ENCODE results near the gene PPIL6. TPM values are rescaled to one million over a fixed set of nuclear protein-coding genes. Genes with fewer than 3 reads are reported as not detected.
A peak's percentile ranks its signal among the peaks of the same experiment; 100 is the strongest.

The PPIL6 gene
- total RNA-seq, result 1 to 10 TPM; 1.2 to 1.9 TPM
- long read RNA-seq, donor 1, result 0 reads
- long read RNA-seq, donor 2, partial matches to known transcripts, result 0 of 7 reads
- long read RNA-seq, donor 2, other reads (novel, unspliced or antisense), result 7 of 7 reads

DNA sequence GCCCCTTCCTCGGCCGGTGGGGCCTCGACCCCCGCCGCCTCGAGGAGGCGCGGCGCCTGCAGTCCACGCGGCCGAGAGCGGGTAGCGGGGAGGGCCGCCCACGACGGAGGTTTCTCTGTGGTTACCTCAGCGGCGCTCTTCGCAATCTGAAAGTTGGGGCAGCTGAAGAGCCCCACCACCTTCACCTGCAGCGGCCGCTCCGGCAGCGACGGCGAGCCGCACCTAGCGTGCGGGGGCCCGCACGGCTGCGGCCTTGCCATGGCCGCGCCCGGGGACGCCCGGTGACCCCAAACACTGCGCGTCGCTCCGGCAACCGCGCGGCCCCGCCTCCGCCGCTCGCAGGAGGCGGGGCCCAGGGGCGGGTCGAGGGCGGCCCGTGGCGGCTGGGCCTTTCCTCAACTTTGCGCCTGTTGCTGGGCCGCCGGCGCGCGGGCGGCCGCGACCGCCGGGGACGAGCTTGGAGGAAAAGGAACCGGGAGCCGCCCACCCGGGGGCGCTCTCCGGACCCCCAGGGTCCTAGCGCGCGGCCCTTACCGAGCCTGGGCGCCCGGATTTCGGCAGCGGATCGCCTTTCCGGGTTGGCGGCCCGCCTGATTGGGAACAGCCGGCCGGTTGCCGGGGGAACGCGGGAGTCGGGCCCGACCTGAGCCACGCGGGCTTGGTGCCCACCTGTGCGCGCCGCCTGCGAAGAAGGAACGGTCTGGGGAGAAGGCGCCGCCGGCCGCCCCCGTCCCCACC is at the start of gene PPIL6, which contains the start of gene SMPD2:
Gene PPIL6 (minus strand): TSS at position 298 of the 738 bp plus-strand sequence. CDS start 38 bp downstream, at position 260.
Gene SMPD2 (plus strand): TSS at position 394 of the 738 bp plus-strand sequence. CDS start 398 bp downstream, outside the sequence.
- DNase-seq (ENCODE audit: low spot score), result peak; percentile 97
- intact Hi-C loops (cut with DNase I), result no loop called here

GRCh38 chr6:109488001-109488400 is 47.6 kb upstream of the PPIL6 start:
- no peak for DNase-seq (ENCODE audit: low spot score)
- intact Hi-C loops (cut with DNase I), result no loop called here

GRCh38 chr6:109486068-109486467 is 45.6 kb upstream of the PPIL6 start:
- intact Hi-C loops (cut with DNase I), result no loop called here
- no peak for DNase-seq (ENCODE audit: low spot score)

- intact Hi-C loops (cut with DNase I), result no loop called here
- no peak for DNase-seq (ENCODE audit: low spot score)
These were observed 45.0 kb upstream of the PPIL6 start for GRCh38 chr6:109485266-109485935.

DNA sequence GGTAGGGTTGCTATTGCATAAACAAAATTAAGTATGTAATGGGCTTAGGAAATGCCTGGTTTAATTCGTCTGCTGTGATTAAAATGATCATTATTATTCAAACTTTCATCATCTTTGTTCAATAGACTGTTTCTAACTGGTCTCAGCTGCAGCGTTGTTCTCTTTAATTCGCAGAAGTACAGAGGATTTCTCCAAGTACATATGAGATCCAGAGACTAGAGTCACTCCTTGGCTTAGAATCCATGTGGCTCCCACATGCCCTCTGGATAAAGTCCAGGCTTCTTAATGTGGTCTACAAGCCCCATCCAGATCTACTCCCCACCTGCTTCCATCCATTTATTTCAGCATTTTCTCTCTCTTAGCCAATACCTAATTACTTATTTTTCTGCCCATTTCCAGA is 43.7 kb upstream of the PPIL6 start:
- intact Hi-C loops (cut with DNase I), result no loop called here
- no peak for DNase-seq (ENCODE audit: low spot score)

- intact Hi-C loops (cut with DNase I), result no loop called here
- DNase-seq (ENCODE audit: low spot score), result no peak
These were observed 43.3 kb upstream of the PPIL6 start for GRCh38 chr6:109483735-109484057.

GRCh38 chr6:109482905-109483734 is 42.7 kb upstream of the PPIL6 start, which contains the start of gene ZBTB24:
ZBTB24 (minus strand) TSS chr6:109483219; CDS start chr6:109482026, 1,193 bp downstream.
- intact Hi-C loops (cut with DNase I), result no loop called here
- DNase-seq (ENCODE audit: low spot score), result peak; percentile 97

GRCh38 chr6:109480993-109481480 is 40.6 kb upstream of the PPIL6 start:
- intact Hi-C loops (cut with DNase I), result no loop called here
- no peak for DNase-seq (ENCODE audit: low spot score)

DNA sequence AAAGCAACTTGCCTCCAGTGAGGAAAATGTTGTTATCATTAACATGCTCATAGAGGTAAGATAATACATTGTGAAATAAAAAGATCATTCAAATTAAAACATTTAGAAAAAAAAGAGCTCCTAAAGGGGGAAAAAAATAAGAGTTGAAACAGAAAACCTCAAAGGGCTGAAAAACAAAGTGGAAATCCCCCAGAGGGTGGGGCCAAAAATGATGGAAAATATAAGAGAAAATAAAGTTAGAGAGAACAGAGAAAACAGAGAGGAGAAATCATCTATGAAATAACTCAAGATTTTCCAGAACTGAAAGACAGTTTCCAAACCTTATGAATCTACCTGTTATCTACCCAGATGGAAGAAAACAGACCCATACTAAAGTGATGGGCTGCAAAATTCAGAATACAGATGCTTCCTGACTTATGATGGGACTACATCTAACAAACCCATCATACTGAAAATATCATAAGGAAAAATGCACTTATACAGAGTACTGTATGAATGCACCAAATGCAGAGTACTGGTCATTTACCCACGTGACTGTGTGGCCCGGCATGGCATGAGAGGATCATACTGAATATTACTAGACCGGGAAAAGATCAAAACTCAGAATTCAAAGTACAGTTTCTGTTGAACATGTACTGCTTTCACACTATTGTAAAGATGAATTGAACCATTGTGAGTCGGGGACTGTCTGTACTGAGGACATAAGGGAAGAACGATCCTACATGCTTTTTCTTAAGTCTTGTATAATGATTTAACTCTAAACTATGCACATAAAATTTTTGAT is 38.6 kb upstream of the PPIL6 start:
- intact Hi-C loops (cut with DNase I), result no loop called here
- no peak for DNase-seq (ENCODE audit: low spot score)

- intact Hi-C loops (cut with DNase I), result no loop called here
- no peak for DNase-seq (ENCODE audit: low spot score)
These were observed 37.9 kb upstream of the PPIL6 start for GRCh38 chr6:109478222-109478805.

GRCh38 chr6:109477725-109478124 is 37.3 kb upstream of the PPIL6 start:
- no peak for DNase-seq (ENCODE audit: low spot score)
- intact Hi-C loops (cut with DNase I), result no loop called here

DNA sequence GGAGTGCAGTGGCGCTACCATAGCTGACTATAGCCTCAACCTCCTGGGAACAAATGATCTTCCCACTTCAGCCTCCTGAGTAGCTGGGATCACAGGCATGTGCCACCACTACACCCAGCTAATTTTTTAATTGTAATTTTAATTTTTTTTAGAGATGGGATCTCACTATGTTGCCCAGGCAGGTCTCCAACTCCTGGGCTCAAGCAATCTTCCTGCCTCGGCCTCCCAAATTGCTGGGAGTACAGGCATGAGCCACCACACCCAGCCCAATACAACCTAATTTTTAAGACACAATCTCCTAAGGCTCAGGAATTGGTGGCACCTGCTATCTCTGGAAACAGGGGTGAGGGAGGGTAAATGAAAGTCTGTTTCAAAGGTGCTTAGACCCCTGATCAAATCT is 36.8 kb upstream of the PPIL6 start:
- intact Hi-C loops (cut with DNase I), result no loop called here
- DNase-seq (ENCODE audit: low spot score), result no peak

DNA sequence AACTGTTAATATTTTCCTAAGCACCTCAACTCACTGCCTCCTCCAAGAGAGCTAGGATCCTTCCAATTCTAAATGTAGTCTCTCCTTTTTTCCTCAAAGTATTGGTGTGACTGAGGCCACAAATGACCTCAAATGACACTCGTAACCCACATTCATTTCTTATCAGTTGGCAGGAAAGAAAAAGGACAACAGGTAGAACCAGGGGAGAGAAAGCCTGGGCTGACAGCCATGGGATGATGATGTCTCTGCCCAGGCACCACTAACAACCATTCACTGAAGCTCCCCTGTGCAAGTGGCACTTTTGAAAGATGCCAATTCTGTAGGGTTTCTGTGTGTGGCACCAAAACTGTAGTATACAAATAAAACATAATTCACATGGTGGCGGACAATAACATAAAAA is 35.2 kb upstream of the PPIL6 start:
- intact Hi-C loops (cut with DNase I), result no loop called here
- DNase-seq (ENCODE audit: low spot score), result no peak

DNA sequence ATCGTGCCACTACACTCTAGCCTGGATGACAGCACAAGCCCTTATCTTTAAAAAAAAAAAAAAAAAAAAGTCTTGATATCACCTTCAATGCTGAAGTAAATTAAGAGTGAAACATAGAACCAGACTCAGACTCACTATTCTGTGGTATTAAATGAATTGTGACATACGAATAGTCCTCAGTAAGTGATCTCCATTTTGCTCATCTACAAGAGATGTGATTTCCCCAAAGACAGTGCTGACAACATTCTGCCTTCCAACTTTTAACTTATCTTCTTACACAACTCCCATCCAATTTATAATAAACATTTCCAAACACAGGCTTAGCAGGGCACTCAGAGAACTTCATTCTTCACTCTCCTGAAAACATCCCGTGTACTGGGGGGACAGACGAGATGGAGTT is 34.6 kb upstream of the PPIL6 start:
- intact Hi-C loops (cut with DNase I), result no loop called here
- DNase-seq (ENCODE audit: low spot score), result no peak

DNA sequence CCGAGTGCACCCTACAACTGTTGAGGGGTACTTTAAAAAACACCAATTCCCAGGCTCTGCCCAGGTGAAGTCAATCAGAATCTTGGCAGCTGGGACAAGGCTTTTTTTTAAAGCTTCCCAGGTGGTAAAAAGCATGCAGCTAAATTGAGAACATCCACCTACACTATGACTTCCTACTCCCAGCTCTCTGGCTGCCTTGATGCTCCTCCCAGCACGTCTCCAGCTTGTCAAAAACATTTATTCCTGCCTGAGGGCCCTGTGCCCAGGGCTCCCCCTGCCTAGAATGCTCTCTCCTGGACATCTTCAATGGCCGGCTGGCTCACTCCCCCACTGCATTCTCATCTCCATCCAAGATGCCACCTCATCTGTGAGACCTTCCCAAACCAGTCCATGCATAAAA is 32.7 kb upstream of the PPIL6 start:
- intact Hi-C loops (cut with DNase I), result no loop called here
- no peak for DNase-seq (ENCODE audit: low spot score)

- intact Hi-C loops (cut with DNase I), result no loop called here
These were observed 31.9 kb upstream of the PPIL6 start for GRCh38 chr6:109472132-109472995.

GRCh38 chr6:109471105-109471810 is 30.8 kb upstream of the PPIL6 start:
- DNase-seq (ENCODE audit: low spot score), result no peak
- intact Hi-C loops (cut with DNase I), result no loop called here

More at GRCh38 chr6:109472132-109472995, 31.9 kb upstream of the PPIL6 start:
- DNase-seq (ENCODE audit: low spot score), result no peak

All from posterior vena cava (tissue), 2 donors.